Endothelial cell of umbilical vein (primary cell): Measurements from ENCODE around the gene GNMT. TPM values are rescaled to one million over a fixed set of nuclear protein-coding genes. Genes with fewer than 3 reads are reported as not detected.

Experiments
- BruUV-seq: library from RNA; stranded (reverse); fragments of 400-500 nt; replicated peaks from 2 replicates; lab custom pipeline; 2021; lab: Mats Ljungman, UMichigan
- CTCF ChIA-PET: fragments of 300-600, 350-600 bp; sonication (Branson Sonifier 250); formaldehyde crosslinking; loops from one replicate; lab custom pipeline; 2021; ENCODE audit warnings: antibody characterized with exemption, inconsistent platforms; lab: Charles Lee
- POLR2A ChIA-PET: fragments of 300-600, 350-600 bp; sonication (Branson Sonifier 250); formaldehyde crosslinking; loops from one replicate; lab custom pipeline; 2021; ENCODE audit warnings: antibody characterized with exemption, inconsistent platforms; lab: Charles Lee
- DNase-seq: peaks from one replicate; pipeline ENCODE4 v3.0.0-alpha.2; 2011; ENCODE audit warnings: low read depth, low spot score
- FAIRE-seq: peaks from 2 replicates; lab custom pipeline; 2011; peaks lifted over from hg19 to GRCh38; lab: Jason Lieb, UNC
- H2AFZ ChIP-seq: 2 replicates; pipeline ENCODE4 v1.6.0; 2012; ENCODE audit warnings: low read depth, low read length, control low read depth, inconsistent platforms
- H3K27ac ChIP-seq: 2 replicates; pipeline ENCODE4 v1.5.1; 2011; ENCODE audit warnings: low read depth, mild to moderate bottlenecking, control low read depth, low read length, moderate library complexity; ENCODE audit not compliant: insufficient read depth
- H3K27me3 ChIP-seq, 2 experiments: 2 replicates each; pipeline versions ENCODE4 v1.6.0 to v1.6.1; 2011; ENCODE audit warnings: low read length in 2 of 2, mixed read lengths in 1 of 2; ENCODE audit not compliant: control insufficient read depth in 2 of 2, insufficient read depth in 2 of 2
- H3K36me3 ChIP-seq, 2 experiments: 2 replicates in 1 of 2; 3 replicates in 1 of 2; pipeline ENCODE4 v1.5.1; 2011; ENCODE audit warnings: low read length in 2 of 2, mild to moderate bottlenecking in 1 of 2, moderate library complexity in 1 of 2; ENCODE audit not compliant: control insufficient read depth in 2 of 2, insufficient read depth in 2 of 2; ENCODE audit errors: extremely low read depth in 1 of 2
- H3K4me1 ChIP-seq: 3 replicates; pipeline ENCODE4 v1.5.1; 2011; ENCODE audit warnings: mild to moderate bottlenecking, low read length; ENCODE audit not compliant: control insufficient read depth, insufficient read depth; ENCODE audit errors: extremely low read depth
- H3K4me2 ChIP-seq: 2 replicates; pipeline ENCODE4 v1.6.1; 2011; ENCODE audit warnings: low read length, control low read depth, mixed read lengths; ENCODE audit not compliant: insufficient read depth
- H3K4me3 ChIP-seq, 3 experiments: fragments of 200-600 bp in 1 of 3; sonication (generic), shearing (Covaris generic) in 1 of 3; replicated peaks in 1 of 3; 2 replicates each; pipeline ENCODE4 v1.5.1; 2011 to 2016; ENCODE audit warnings: control low read depth in 3 of 3, low read length in 3 of 3, mild to moderate bottlenecking in 2 of 3, inconsistent platforms in 1 of 3, low read depth in 1 of 3, moderate library complexity in 1 of 3; ENCODE audit not compliant: insufficient read depth in 1 of 3
- H3K79me2 ChIP-seq: 2 replicates; pipeline ENCODE4 v1.6.0; 2012; ENCODE audit warnings: low read length, inconsistent platforms; ENCODE audit not compliant: control insufficient read depth, insufficient read depth
- H3K9ac ChIP-seq: replicated peaks from 2 replicates; pipeline ENCODE3; 2011; ENCODE audit warnings: low read length, control low read depth; ENCODE audit not compliant: insufficient read depth; ENCODE audit errors: extremely low read depth
- H3K9me1 ChIP-seq: replicated peaks from 3 replicates; pipeline ENCODE4 v1.6.0; 2011; ENCODE audit warnings: mild to moderate bottlenecking, low read length; ENCODE audit not compliant: control insufficient read depth, insufficient read depth; ENCODE audit errors: extremely low read depth
- H3K9me3 ChIP-seq: replicated peaks from 2 replicates; pipeline ENCODE4 v1.5.1; 2012; ENCODE audit warnings: low read length, inconsistent platforms; ENCODE audit not compliant: control insufficient read depth, insufficient read depth
- H4K20me1 ChIP-seq: replicated peaks from 2 replicates; pipeline ENCODE3; 2011; ENCODE audit warnings: mild to moderate bottlenecking, low read length; ENCODE audit not compliant: control insufficient read depth, insufficient read depth; ENCODE audit errors: extremely low read depth
- EZH2 ChIP-seq: IDR thresholded peaks from 2 replicates; pipeline ENCODE4 v1.6.1; 2012; ENCODE audit warnings: borderline replicate concordance, low read depth, mild to moderate bottlenecking, moderate library complexity, low read length, inconsistent platforms; ENCODE audit not compliant: severe bottlenecking
- FOS ChIP-seq: IDR thresholded peaks from 2 replicates; pipeline ENCODE4 v1.6.1; 2011; ENCODE audit warnings: mild to moderate bottlenecking, low read length, moderate library complexity, borderline replicate concordance; ENCODE audit not compliant: insufficient read depth
- GATA2 ChIP-seq: IDR thresholded peaks from 2 replicates; pipeline ENCODE4 v1.7.0; 2011; ENCODE audit warnings: low read depth, mild to moderate bottlenecking, moderate library complexity, mixed read lengths, low read length; ENCODE audit not compliant: insufficient read length, insufficient read depth
- JUN ChIP-seq: IDR thresholded peaks from 2 replicates; pipeline ENCODE4 v1.6.1; 2011; ENCODE audit warnings: borderline replicate concordance, low read depth; ENCODE audit not compliant: insufficient read length, insufficient read depth
- MYC ChIP-seq: IDR thresholded peaks from one replicate; pipeline ENCODE4 v1.6.1; 2011; ENCODE audit warnings: mild to moderate bottlenecking, low read depth, low read length
- POLR2A ChIP-seq: IDR thresholded peaks from 2 replicates; pipeline ENCODE4 v1.6.1; 2012; ENCODE audit warnings: low read depth, mild to moderate bottlenecking, control low read depth, low read length
- POLR2AphosphoS5 ChIP-seq: IDR thresholded peaks from 2 replicates; pipeline ENCODE4 v1.6.1; 2012; ENCODE audit warnings: low read depth, mild to moderate bottlenecking, control low read depth, low read length, moderate library complexity; ENCODE audit not compliant: insufficient read depth
- dilution Hi-C: fragments of 300-500 bp; cut with MboI; formaldehyde crosslinking; loops from one replicate; pipeline ENCODE4 v1.15.0; 2019; ENCODE audit warnings: low sequenced_read_pairs; ENCODE audit not compliant: extremely low pct_ligation_motif_present
- intact Hi-C: fragments of 100-400 bp; cut with micrococcal nuclease; formaldehyde crosslinking; loops from one replicate; pipeline ENCODE4 v1.10.0; 2022
- polyA plus RNA-seq, 4 experiments: library from polyadenylated mRNA; depleted of rRNA in 3 of 4; stranded (reverse) in 3 of 4; unstranded in 1 of 4; fragments of >200 nt; gene quantifications; 2 replicates each; pipeline versions ENCODE4 v1.2.1 to v1.2.3, GENCODE V29; 2011 to 2012; ENCODE audit warnings: missing spikeins in 1 of 4
- total RNA-seq: library from RNA; stranded (reverse); gene quantifications from 2 replicates; pipeline ENCODE4 v1.2.3, GENCODE V29; 2021
- TF ChIP-seq, protein P1 (sequence below), 2 donors: IDR thresholded peaks; 1 replicate in 1 of 2; 2 replicates in 1 of 2; pipeline ENCODE4 v1.5.1; 2011; ENCODE audit warnings: low read length in 2 of 2, mild to moderate bottlenecking in 2 of 2, moderate library complexity in 2 of 2, control low read depth in 1 of 2, inconsistent platforms in 1 of 2, low read depth in 1 of 2; ENCODE audit not compliant: insufficient read depth in 1 of 2; ENCODE audit errors: extremely low read depth in 1 of 2
- TF ChIP-seq, protein P2 (sequence below): IDR thresholded peaks from 2 replicates; pipeline ENCODE4 v1.6.1; 2011; ENCODE audit not compliant: insufficient read depth, insufficient read length

GNMT gene
- total and polyA plus RNA-seq, 2 donors (not counting 3 experiments of a cell fraction or from before 2014, with no cell fraction given), result 0.41 to 1.2 TPM

DNA sequence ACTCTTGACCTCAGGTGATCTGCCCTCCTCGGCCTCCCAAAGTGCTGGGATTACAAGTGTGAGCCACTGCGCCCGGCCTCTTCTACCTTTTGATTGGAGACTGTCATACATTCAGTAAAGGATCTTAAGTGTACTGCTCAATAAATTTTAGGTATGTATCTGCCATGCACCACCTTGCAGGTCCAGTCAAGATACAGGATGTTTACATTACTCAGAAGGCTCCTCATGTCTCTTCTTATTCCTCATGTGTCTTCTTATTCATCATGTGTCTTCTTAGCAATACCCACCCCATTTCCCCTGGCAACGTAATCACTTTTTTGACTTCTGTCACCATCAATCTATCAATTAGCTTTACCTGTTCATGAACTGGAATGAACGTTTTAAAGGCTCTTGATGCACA is 45.3 kb downstream of the GNMT start:
- no peak overlapping the region for H3K27ac ChIP-seq
- H3K4me2 ChIP-seq, result no peak overlapping the region
- BruUV-seq, result no TSS peak
- H3K9ac ChIP-seq, result no peak overlapping the region
- no peak overlapping the region for H3K4me3 ChIP-seq
- H3K36me3 ChIP-seq, result peaks cover 11 to 20% of the 10 kb centered on the region in 2 experiments
- H2AFZ ChIP-seq, result no peak overlapping the region
- FAIRE-seq (no peak), DNase-seq (no peak)
- ChIA-PET CTCF (interaction anchor here (1.0 to 1.9 kb wide), 3 partner anchors 31 to 138 kb away, joined by 3 to 8 read pairs (median 3); no protein-coding TSS in a partner anchor), POLR2A (no interaction called here)
- no peaks in the 10 kb centered on the region for H3K9me3 ChIP-seq
- TF ChIP-seq MYC, result no peak
- TF ChIP-seq POLR2A, result no peak
- no peak for TF ChIP-seq POLR2AphosphoS5
- TF ChIP-seq FOS, result no peak
- TF ChIP-seq, protein P1, sequence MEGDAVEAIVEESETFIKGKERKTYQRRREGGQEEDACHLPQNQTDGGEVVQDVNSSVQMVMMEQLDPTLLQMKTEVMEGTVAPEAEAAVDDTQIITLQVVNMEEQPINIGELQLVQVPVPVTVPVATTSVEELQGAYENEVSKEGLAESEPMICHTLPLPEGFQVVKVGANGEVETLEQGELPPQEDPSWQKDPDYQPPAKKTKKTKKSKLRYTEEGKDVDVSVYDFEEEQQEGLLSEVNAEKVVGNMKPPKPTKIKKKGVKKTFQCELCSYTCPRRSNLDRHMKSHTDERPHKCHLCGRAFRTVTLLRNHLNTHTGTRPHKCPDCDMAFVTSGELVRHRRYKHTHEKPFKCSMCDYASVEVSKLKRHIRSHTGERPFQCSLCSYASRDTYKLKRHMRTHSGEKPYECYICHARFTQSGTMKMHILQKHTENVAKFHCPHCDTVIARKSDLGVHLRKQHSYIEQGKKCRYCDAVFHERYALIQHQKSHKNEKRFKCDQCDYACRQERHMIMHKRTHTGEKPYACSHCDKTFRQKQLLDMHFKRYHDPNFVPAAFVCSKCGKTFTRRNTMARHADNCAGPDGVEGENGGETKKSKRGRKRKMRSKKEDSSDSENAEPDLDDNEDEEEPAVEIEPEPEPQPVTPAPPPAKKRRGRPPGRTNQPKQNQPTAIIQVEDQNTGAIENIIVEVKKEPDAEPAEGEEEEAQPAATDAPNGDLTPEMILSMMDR (IDR thresholded peaks at IDR 0.05; ENCODE audit: extremely low read depth in 1 of 2, insufficient read depth in 1 of 2, low read depth in 1 of 2, low read length in 2 of 2), result no peak
- TF ChIP-seq, protein P2, sequence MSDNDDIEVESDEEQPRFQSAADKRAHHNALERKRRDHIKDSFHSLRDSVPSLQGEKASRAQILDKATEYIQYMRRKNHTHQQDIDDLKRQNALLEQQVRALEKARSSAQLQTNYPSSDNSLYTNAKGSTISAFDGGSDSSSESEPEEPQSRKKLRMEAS, result no peak
- TF ChIP-seq EZH2, result no peak
- TF ChIP-seq GATA2, result no peak
- no peak for TF ChIP-seq JUN
- H3K4me1 ChIP-seq, result no peaks in the 10 kb centered on the region
- no peaks in the 10 kb centered on the region for H3K27me3 ChIP-seq
- no peaks in the 10 kb centered on the region for H3K79me2 ChIP-seq
- dilution Hi-C loops (no loop called here), intact Hi-C loops (loop anchor here (5.0 kb wide), 1 partner anchor 121 kb away; no protein-coding TSS in a partner anchor)
- H4K20me1 ChIP-seq, result no peaks in the 10 kb centered on the region
- no peaks in the 10 kb centered on the region for H3K9me1 ChIP-seq
